Smooth muscle cell of the brain vasculature (primary cell): ENCODE results near the gene HOXA3.

Source experiments
- DNase-seq: peaks from one replicate; pipeline ENCODE4 v3.0.0-alpha.2; 2012; ENCODE audit warnings: low read depth, low spot score

The HOXA3 gene

DNA sequence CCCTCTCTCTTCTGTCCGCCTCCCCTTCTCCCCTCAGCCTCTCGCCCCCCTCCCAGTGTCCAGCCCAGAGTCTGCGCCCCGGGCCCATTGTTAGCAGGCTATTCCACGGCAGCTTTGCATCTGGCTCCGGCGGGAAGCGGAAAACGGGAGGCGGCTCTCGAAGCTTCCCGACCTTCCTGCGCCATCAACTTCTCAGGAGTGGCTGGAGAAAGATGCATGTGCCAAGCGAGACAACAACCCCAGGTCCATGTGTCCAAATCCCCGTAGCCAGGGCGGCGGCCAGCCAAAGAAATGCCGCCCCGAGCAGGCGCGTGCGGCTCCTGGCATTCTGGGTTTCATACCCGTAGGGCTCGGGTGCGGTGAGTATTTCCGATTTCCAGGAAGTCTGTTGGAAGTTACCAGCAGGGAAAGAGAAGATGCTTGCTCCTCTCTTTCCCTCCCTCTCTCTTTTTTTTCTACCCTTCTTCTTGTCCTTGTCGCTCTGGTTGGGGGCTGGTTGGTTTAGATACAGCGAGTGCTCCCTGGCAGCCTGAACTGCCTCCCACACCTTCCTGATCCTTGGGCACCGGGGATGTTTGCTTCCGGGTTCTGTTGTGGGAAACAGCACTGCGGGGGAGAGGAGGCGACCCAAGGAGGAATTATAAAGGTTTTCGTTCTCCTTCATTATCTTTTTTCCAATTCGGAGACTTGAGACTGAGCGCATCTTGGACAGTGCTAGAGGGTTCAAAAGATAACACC is 48.7 kb downstream of the HOXA3 start:
- DNase-seq = no peak

DNA sequence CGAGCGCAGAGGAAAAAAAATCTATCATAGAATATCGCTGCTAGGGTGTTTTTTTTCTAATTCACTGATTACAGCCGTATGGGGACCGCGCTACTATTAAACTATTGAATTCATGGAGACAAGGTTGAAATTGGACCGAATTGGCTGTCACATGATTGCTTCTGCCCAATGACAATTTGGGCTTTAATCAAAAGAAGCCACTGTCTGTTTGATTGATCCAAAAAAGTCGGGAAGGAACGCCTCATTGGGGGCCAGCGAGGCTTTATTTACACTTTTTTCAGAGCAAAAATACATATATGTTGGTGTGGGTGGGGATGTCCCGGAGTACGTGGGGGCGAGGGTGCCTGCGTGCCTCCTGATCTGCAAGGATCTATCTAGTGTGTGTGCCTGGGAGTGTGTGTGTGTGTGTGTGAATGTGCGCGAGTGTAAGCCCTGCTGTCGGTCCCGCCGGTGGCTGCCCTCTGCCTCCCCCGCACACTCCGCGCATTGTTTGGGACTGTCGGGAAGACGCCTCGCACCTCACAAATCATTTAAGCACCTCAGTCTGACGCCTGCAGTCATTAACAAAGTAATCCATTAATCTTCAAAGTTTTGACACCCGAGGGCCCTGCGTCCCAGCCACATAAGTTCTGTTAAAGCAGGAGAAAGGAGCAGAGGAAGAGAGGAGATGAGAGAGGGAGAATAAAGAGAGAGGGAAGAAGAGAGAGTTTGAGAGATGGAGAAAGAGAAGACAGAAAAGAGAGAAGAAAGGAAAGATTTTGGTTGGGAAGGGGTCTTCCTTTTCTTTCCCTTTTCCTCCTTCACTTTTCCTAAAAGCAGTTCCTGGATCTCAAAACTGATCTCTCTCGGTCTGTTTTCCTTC is 49.6 kb downstream of the HOXA3 start, which contains the start of gene HOXA2:
Gene HOXA2 (minus strand): TSS at position 103 of the 862 bp plus-strand sequence. CDS start 183 bp downstream, outside the sequence.
- no peak for DNase-seq

DNA sequence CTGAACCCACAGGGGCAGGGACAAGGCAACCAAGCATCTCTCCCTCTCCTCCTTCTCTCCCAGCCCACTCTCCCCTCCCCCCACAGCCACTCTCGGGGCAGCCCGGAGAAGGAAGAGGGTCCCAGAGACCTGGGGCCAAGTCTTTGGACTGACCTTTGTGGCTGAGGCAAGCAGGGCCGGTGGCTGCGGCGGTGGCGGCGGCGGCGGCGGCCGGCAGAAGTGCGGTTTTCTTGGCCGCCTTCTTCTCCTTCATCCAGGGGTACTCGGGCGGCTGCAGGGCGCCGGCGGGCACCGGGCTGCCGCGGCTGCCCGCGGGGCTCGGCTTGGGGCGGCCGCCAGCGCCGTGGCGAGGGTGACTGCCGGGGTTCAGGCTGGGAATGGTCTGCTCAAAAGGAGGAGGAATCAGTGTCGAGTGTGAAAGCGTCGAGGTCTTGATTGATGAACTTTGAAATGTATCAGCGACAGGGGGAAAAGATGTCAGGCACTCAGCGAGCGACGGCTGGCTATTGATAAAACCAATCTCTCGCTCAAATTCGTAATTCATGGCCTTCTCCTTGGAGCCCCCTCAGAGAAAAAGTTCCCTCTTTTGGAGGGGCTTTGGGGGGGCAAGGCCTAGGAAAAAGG is 50.3 kb downstream of the HOXA3 start:
- DNase-seq = no peak

DNA sequence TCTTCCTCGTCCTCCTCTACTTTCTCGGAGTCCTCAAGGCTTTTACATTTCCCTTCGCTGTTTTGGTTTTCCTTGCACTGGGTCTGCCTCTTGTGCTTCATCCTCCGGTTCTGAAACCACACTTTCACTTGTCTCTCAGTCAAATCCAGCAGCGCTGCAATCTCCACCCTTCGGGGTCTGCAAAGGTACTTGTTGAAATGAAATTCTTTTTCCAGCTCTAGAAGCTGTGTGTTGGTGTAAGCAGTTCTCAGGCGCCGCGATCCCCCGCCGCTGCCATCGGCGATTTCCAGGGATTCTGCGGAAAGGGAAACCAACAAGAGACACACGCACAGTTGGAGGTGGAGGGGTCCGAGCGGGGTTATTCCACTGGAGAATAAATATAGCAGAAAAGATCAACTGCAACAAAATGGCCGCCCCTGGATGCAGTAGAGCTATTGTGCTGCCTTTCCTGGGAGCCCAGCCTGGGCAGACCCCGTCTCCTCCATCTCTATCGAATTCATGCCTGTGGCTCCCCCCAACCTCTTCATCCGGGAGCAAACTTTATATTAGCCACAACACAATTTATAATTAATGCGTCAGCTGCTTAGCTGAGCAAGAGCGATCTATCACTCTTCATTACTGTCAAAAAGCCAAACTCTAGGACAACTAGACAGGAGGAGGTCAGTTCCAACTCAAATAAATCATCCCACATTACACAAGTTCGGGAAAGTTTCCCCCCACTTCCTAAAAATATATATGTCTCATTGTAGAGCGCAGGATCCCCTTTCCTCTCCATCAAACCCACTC is 51.0 kb downstream of the HOXA3 start:
- DNase-seq = no peak

DNA sequence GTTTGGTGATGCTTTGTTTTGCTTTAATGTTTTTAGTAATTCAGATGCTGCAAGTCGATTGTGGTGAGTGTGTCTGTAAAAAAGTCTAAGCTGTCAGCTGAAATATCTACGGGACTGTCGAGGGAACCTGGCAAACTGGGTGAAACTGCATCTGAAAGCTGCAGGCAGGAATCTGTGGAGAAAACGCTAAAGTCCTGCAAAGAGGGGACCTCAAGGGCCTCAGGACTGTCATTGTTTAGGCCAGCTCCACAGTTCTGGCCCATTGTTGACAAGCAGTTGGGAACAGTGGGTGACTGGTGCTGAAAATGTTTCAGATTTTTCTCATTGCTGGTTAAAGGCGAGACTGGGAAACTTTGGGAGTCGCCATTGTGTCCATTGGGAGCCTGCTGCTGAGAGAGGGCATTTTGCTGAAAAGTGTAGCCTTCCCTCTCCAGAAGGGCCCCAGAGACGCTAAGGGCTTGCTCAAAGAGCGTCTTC is 51.7 kb downstream of the HOXA3 start:
- DNase-seq = no peak

DNA sequence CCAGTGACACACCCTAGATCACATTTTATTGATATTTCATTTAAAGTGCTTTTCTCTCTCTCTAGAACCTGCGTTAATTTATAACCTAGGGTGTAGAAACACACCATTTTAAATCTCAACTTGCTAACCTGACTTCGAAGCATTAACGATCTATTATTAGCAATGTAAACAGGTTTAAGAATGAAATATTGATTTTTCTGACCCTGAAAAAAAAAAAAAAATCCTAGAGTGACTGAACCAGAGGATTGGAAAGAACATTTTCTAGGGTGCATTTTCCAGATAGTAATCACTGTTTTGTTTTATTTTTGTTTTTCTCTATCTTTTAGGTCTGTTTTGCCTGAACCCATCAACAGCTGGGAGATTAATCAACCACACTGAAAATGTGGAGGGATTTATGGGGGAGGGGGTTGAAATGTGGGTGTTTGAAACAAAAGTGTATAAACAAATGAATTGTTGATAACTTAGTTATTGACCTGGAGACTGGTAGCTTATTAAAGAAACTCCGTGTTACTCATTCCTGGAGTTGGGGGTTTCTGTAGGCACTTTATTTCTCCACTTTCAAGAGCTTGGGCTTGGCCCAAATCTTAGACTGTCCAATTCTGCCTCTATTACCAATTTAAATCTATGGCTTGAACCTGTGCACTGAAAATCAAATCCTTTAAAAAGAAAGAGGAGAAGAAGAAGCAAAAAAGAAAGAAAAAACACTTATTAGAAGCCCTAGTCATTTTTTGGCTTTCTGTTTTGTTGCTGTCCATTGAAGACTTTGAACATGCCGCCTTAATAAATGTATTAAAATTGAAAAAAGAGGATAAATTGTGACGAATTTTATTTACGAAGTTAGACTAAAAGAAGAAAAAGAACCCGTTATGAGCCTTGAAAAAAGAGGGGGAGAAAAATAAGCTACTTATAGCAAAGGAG is 52.7 kb downstream of the HOXA3 start:
- no peak for DNase-seq

DNA sequence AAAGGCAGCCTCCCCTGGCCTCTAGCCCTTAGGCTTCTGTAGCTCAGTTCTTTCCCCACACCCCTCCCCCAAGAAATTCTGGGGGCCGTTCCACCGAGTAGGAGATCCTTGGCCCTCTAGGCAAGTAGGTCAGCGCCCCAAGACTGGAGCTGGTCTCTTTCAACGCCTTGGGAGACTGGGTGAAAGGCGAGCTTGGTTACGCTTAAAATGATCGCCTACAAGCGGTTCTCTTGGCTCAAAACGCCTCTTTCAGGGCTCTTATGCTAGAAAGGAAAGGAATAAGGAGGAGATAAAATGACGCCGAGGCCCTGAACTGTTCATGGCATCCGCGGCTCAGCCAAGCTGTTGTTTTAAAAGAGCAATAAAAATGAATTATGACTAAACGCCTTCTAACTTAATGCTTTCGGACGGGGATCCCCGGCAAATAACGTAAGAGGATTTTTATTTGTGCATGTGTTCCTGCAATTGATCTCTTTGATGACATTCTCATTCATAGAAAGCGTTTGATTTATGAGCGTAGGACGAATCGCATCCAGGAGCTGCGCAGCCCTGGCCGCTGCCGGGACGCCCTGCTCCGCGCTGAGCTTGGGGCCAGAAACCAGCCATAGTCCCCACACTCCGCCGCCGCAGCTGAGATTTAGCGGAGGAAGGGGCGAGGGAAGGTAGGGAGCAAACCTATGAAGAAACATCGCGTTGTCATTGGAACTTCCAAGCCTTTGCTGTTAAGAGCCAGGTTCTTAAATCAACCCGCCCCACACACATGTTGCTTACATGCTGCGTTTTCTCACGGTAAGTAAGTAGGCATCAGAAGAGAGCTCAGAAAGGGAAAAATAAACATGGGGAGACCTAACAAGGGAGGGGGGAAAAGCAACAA is 53.6 kb downstream of the HOXA3 start:
- no peak for DNase-seq

DNA sequence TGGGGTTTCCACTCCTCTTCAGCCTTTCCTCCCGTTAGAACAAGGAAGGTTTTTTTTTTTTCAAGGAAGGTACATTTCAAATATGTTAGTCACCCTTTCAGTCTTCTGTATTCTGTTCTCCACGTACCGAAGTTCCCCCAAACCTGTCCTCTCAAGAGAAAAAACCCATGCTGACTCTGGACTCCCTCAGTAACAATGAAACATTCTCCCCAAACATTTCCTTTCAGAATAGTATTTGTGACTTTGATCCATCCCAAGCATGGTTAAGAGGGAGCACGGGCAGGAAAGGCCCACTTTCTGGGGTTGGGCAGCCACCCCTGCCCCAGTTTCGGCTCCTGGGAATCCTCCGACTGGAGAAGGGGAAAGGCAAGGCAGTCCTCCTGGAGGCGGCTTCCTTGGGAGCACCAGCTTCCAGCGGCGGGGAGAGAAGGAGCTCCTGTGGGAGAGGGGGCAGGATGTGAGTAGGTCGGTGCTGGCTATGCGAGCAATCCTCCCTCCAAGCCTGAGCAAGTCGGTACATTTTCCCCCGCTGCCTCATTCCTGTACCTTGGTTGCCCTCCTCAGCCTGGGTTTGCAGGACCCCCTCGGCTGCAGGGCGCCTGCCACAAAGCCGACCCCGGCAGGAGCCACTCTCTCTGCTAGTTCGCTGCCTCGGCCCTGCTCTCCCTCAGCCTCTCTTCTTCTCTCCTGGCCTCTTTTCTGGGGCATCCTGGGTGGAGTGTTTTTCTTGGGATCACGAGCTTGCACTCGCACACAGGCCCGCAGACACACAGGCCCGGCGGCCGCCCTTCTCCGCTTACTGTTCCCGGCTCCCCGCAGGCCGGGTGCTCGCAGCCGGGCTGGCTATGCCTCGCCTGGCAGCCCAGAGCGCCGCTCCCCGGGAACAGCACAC is 54.5 kb downstream of the HOXA3 start:
- DNase-seq = no peak

DNA sequence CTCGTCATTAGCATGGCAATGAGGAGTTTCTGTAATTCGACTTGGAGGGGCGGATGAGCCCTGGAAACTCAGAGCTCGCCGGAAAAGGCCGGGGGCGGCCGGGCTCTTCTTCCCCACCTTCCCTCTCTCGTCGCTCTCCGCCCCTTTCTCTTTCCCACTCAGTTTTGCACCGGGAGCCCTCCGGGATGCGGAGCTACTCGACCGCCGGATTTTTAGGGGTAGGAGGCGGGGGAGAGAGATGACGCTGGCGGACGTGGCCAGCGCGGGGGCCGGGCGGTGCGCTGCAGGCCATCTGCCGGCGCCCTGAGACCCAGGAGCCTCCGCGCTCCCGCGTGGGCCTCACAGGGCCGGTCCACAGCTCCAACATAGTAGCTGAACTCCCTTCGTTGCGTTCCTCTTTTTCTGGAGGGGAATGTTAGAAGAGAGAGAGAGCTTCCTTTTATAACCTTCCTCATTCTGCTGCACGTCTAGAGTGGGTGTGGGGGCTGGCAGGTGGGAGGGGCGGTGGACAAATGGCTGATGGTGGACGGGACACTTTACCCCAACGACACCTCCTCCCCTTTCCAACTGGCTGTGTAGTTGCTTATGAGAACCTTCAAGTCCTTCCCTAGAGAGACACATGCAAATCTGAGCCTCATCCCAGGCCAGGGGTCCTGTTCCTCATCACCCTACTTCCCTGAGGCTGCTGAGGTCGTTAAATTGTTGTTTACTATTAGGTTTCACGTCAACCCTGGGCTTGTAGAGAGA is 55.4 kb downstream of the HOXA3 start:
- DNase-seq = no peak

DNA sequence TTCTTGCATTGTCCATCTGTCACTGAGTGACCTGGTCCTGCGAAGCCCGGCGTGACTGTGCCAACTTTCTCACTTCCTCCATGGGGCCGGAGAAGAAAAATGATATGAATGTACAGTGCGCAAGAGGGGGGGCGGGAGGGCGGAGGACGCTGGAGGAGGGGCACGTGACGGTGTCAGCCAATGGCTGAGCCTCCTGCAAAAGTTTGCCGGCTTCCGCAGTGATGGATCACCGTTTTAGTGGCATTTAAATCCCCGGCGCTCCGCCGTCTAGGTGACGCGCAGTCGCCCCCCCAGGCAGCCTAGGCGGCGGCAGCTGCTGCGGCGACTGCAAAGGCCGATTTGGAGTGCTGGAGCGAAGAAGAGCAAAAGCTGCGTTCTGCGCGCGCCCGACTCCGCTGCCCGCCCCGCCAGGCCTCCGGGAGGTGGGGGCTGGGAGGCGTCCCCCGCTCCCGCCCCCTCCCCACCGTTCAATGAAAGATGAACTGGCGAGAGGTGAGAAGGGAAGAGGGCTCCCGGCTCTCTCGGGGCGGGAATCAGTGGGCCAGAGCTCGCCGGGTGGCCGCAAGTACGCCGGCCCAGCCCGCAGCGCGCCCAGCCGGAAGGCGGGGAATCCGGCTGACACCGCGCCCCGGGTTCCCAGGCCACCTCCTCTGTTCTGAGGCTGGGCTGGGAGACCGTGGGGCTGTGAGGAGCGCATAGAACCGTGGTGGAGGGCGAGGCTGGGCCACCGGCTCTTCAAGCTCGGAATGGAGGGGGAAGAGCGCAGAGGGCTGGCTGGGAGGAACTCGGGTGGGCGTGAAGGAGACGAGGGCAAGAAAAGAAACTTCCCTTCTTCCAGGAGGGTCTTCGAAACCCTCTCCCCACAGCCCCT is 56.3 kb downstream of the HOXA3 start, which contains the start of gene HOXA1:
Gene HOXA1 (minus strand): TSS at position 104 of the 871 bp plus-strand sequence. CDS start 88 bp downstream, at position 16.
- no peak for DNase-seq

DNA sequence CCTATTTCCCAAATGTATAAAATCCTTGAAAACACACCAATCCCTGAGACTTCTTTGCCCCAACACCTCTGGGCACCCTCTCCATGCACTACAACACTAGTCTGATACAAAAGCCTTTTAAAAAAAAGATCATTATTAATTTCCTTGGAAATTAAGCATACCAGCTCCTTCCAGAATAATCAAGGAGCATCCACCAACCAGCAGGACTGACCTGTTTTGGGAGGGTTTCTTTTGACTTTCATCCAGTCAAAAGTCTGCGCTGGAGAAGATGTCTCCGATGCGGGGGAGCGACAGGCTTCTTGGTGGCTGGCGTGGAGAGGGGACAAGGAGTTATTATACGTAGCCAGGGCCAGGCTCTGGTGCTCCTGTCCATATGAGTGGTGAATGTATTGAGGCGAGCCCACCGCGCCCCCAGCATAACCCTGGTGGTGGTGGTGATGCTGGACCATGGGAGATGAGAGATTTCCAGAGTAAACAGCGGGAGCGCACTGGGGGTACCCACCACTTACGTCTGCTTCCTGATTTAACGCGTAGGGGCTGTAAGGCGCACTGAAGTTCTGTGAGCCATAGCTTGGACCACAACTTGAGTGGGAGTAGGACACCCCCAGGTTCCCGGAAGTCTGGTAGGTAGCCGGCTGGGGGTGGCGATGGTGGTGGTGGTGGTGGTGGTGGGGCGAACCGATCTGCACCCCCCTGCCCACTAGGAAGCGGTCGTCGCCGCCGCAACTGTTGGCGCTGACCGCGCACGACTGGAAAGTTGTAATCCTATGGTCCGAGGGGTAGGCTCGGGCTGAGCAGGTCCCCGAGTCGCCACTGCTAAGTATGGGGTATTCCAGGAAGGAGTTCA is 57.1 kb downstream of the HOXA3 start:
- no peak for DNase-seq

DNA sequence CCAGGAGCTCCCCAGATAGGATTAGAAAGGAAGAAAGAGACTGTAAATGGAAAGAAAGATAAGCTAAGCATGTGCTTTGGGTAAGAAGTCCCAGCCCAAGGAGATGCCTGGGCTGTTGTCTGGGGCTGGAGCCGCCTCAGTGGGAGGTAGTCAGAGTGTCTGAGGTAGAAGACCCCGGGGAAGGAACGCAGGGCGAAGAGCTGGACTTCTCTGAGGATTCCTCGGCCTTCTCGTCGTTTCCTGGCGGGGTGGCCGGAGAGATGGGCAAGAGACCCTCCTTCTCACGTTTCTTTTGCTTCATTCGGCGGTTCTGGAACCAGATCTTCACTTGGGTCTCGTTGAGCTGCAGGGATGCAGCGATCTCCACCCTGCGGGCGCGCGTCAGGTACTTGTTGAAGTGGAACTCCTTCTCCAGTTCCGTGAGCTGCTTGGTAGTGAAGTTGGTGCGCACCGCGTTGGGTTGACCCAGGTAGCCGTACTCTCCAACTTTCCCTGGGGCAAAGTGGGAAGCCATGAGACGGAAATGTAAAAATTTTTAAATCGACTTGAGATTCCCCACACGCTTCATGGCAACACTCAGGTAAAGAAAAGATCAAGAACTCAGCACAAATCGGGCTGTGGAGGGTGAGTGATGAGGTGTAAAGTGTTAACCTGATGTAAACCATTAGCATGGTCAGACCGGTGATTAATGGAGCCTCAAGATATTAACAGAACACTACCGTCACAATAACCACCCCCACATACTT is 57.9 kb downstream of the HOXA3 start:
- no peak for DNase-seq

DNA sequence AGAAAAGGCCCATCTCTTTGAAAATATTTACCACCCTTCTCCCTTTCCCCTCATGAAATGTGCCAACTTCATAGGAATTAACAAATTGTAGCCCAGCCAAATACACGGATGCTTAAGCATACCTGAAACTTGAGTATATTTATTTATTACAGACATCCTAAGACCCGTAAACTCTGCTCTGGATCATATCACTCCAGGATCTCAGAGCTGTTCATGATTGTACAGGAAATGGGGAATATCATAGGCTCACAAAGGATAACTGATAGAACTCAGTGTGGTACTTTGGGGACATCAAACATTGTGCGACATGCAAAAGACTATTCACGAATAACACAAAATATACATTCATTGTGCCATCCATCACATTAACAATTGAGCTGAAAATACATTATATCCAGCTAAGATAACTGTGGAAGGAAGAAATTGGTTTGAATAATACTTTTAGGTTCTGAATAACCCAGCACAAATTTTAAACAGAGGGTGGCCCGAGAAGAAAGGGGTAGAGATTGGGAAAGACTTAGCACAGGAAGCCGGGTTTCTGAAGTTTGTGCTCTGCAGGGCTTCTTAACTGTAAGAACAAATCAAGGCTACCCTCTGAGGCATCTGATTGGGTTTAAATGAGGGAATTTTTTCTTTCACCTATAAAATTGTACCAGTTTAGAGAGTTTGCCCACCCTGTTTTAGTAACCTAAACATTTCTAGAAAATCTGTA is 59.0 kb downstream of the HOXA3 start:
- DNase-seq = no peak

DNA sequence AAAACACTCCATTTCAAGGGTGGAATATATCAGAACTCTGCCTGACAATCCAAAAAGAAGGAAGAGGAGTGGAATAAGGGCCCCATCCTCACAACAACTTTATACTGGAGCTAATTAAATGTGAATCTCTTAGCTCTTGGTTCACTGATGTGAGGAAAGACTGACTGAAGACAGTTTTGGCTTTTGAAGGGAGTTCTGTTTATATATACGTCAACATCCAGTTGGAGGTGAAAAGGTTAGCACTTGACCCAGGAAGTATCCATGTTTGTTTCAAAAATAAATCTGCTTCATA is 59.6 kb downstream of the HOXA3 start:
- DNase-seq = no peak
